Measurements from ENCODE around the gene RBMS1.
"Not testable (repeated sequence)": the region's sequence is repeated elsewhere in the genome, so short reads cannot be mapped to it uniquely, and the experiment has no call there.

Gene RBMS1

DNA sequence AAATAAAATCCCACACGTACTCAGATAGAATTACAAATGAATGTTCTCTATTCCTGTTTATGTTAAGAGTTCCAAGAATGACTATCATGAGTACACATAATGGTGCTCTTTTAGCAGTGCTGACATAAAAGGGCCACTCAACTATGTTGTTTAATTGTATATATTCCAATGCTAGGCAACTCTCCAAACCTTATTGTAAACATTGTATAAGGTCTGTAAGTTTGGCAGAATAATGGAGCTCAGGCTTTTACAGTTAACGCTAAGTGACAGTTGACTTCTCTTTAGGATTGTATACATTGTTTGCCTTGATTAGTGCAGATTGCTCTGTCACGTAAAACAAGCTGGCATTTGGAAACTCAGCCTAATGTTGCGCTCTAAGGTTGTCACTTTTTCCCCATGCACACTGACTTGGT, 20.8 kb downstream of the RBMS1 start:
- DNase-seq (ENCODE audit: low read depth in 1 of 2, low spot score in 1 of 2) = no peak

DNA sequence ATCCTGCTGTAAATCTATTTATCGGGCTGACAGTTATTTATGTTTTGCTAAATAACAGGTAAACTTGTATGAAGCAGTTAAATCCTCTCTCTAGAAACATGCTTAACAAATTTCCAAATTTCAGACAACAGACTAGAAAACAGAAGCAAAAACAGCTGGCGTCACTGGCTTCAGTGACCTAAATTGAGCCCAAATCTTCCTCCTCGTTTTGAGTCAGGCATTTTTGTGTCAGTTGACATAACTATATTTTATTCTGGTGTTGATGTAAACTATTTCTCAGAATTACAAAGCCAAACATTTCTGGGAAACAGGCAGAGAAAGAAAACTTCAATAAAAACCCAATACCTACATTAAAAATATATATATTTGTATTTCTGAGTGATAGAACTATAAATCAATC, 21.7 kb downstream of the RBMS1 start:
- no peak for DNase-seq (ENCODE audit: low read depth in 1 of 2, low spot score in 1 of 2)

DNA sequence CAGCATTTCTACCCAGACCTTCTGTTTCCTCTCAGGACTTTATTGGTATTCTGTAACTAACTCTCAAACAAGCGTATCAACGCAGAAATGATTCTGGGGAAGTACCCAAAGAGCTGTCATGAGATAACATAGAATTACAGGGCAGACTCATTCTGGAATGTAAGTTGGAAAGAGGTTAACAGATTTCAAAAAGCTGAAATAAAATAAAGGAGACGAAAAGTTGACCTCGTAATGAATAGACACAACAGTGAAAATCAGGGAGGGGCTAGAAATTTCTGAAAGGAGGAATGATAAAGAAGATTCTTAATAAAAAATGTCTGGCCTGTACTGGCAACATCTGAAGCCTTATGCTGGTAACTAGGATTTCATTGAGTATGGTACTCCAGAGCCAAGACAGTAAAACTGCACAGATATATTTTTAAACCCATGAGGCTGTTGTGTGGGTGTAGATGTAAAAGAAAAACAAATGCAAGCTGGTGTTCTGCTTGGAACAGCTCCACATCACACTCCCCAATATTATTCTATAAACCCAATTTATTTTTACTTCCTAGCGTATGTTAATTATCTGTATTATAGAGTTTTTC, 23.9 kb downstream of the RBMS1 start:
- DNase-seq (ENCODE audit: low read depth in 1 of 2, low spot score in 1 of 2) = no peak

DNA sequence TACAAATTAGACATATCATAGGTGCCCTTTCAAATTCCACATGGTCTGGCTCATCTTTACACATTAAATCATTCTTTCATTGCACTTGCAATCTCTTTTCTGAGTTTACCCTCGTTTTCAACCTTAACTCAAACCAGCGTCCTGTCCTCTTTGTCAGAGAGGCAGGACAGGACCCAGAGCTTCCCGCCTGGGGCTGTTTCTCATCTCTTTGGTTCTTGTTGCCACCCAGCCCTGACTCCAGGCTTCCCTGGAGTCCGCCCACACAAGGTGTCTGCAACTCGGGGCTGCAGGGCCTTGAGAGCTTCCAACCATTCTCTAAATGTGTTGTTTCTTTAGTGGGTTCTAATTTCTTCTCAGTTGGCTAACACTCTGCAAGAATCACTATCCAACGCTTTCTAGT, 24.4 kb downstream of the RBMS1 start:
- DNase-seq (ENCODE audit: low read depth in 1 of 2, low spot score in 1 of 2) = no peak

DNA sequence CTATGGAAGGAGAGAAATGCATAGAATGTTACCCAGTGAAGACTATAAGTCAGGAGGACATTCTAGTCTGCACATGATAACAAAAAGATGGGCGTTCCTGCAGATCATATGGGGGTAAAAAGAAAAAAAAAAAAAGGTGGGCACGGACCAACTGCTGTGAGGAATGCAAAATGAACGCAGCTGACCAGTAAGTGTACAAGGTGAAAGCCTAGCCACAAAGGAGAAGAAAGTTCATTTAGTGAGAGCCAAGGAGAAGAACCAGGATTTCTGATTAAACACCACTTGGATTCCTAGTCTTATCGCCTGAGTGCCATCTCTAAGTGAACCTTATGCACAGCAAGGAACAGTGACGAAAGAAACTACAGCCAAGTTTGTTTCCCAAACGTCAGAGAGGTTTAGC, 26.5 kb downstream of the RBMS1 start:
- DNase-seq (ENCODE audit: low read depth in 1 of 2, low spot score in 1 of 2) = no peak

DNA sequence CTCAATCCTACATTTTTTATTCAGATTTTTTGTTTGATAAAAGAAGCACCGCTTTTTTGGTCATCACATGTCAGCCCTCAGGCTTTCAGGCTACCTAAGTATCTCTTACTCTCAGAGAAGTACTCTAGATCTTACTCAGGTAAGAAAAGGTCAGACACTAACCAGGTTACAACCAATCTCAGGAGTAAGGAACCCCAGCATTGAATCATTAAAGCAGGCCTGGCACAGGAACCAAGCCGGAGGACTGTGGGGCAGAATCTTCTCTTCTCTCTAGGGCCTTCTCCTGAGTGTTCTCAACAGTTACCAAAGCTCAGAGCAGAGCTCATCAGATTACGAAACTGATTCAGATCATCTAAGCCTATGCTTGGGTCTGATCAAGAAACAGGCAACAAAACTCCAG, 28.2 kb downstream of the RBMS1 start:
- no peak for DNase-seq (ENCODE audit: low read depth in 1 of 2, low spot score in 1 of 2)

DNA sequence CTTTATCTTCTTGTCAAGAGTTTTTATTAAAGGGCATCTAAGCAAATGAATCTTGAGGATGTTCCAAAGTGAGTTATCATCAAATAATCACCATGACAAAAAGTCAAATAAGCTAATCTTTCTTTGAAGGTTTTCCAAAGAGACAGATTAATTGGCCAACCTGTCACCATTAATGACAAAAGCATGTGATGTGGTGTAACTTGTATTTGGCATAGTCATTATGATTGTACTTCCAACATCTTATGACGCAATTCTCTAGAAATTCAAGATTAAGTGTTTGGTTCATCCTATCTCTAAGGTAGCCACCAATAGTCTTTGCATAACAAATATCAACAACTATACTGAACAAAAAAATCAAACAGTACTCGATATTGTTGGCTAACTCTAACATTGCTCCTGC, 28.6 kb downstream of the RBMS1 start:
- DNase-seq (ENCODE audit: low read depth in 1 of 2, low spot score in 1 of 2) = no peak

DNA sequence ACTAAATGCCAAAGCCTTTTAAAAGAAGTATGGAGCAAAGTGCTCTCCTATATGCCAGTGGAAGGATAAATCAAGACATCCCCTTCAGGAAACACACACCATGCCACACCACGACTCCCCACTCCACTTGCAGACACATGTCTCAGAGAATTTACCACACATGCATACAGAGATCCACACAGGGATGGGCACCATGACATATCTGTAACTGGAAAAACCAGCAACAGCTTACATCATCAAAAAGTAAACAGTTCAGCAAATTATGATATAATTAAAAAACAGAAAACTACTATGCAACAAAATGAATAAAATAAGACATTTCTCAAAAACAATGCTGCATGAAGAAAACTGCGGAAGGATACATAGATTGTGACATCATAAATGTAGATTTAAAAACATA, 29.6 kb downstream of the RBMS1 start:
- no peak for DNase-seq (ENCODE audit: low read depth in 1 of 2, low spot score in 1 of 2)

DNA sequence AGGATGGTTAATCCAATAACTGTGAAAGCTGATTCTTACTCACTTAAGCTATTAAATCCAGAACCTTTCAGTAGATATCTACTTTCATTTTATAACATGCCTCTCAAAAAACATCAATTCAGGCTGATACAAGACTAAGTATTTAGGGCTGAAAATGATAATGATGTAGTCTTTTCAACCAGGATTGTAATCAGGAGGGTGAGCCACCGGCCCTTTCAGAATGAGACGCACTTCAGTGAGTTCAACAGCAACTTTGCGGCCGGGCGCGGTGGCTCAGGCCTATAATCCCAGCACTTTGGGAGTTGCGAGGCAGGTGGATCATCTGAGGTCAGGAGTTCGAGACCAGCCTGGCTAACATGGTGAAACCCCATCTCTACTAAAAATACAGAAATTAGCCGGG, 30.4 kb downstream of the RBMS1 start:
- no peak for DNase-seq (ENCODE audit: low read depth in 1 of 2, low spot score in 1 of 2)

DNA sequence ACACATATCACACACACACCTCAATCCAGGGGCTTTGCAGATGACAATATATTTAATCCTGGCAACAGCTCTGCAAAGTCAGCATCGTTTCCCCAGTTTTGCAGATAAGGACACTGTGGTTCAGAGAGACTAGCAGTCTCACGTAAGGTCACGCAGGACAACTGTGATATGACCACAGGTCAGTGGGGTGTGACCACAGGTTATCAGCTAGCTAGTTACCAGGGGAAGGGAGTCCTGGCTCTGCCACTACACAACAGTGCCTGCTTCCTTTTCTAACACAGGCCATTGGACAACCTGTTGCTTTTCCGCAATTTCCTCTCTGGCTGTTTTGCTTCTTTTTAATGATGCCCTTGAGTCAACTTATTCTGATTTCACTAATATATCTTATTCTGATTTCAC, 33.3 kb downstream of the RBMS1 start:
- no peak for DNase-seq (ENCODE audit: low read depth in 1 of 2, low spot score in 1 of 2)

DNA sequence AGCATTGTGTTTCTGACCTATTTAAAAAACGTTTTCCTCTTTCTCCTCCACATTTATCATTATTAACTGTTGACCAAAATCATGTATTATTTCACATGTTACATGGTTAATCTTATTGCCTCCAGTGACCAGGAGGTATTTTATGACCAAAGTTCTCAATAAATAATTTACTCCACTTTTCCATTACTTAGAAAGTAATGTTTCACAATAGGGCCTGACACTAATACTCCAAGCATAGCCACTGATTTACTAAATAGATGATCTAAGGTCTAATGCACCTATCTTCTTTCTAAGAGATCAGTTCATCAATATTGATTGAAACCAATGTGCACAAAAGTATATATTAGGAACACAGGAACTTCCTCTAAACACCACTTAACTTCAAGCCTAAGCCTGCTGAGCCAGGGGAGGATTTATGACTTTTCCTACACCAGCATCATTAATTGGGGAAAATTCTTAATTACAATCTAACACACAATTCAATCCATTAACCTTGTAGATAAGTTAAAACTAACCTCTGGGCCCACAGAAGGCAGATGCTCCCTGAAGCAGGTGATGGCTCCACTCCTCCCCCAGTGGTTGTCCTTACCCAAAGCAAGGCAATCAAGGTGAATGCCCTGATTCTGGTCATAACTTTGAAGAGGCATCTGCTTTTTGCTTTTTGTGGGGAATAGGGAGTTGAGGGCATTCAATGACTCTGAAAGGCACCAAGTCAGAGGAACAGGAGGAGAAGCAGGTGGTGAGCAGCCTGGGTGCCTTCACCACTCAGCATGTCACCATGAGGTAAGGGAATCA, 33.9 kb downstream of the RBMS1 start:
- DNase-seq (ENCODE audit: low read depth in 1 of 2, low spot score in 1 of 2) = no peak

DNA sequence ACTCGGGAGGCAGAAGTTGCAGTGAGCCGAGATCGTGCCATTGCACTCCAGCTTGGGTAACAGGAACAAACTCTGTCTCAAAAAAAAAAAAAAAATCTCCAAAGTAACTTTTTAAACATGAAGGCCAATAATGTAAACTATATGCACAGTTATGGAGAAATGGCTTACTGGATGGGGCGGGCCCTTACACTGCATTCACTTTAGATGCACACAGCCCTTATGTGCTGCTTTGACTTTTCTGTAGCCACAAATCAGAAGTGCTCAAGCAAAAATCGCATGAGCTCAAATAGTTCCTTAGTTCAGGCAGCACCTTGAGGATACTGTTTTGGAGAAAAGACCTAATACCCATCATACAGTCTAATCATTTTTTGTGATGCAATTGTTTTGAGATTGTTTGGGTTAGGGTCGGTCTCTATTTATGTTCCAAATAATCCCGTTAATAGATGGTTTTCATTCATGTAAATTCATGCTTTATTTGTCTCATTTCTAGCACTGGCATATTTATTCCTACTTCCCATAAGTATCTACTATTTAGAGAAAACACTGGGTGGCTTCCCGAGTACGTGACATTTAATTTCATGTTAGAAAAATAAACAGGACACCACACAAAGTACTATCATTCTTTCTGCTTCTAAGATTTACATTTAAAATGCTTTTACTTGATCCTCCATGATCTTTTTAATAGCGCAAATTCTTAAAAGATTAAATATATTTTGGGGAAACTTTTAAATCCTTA, 34.7 kb downstream of the RBMS1 start:
- no peak for DNase-seq (ENCODE audit: low read depth in 1 of 2, low spot score in 1 of 2)

DNA sequence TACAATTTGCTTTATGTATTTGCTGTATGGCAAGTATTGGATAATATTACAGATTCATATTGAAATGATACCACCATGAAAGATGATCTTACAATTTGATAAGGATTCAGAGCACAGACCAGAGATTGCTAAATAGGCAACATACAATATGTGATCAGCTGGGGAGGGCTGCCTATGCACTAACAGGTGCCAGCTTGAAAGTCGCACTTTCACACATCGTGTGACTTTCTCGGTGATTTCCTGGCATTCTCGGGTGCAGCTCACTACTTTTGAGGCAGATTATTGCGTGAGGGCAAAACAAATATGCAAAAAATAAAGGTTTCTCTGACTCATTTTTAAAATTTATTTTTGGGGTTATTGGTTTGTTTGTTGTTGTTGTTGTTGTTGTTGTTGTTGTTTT, 36.0 kb downstream of the RBMS1 start:
- no peak for DNase-seq (ENCODE audit: low read depth in 1 of 2, low spot score in 1 of 2)

DNA sequence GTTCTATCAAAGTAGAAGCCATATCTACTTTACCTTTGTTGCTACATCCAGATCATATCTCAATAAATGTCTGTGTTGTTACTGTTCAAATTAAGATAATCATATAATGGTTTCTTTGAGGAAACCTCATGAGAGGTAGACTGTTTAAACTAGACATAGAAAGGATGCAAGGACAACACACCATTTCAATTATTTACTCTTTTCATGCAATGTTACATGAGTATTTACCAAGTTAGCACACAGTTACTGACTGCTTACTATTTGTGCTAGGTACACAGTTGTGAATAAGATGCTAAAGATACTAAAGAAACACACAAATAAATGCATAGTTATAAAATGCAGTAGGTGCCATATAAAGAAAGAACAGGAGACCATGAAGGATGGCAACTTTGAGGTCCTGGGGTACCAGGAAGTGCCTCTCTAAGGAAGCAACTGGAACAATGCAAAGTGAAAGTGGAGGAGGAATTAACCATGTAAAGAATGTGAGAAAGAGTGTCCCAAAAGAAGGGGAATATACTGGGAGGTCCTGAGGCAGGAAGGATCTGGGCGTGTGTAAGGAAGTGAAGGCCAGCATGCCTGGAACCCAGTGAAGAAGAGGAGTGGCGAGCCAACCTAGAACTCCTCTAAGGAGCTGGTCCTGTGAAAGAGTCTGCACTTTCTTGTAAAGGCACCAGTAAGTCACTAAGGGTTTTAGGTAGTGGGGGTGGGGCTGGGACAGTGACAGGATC, 39.4 kb downstream of the RBMS1 start:
- no peak for DNase-seq (ENCODE audit: low read depth in 1 of 2, low spot score in 1 of 2)

DNA sequence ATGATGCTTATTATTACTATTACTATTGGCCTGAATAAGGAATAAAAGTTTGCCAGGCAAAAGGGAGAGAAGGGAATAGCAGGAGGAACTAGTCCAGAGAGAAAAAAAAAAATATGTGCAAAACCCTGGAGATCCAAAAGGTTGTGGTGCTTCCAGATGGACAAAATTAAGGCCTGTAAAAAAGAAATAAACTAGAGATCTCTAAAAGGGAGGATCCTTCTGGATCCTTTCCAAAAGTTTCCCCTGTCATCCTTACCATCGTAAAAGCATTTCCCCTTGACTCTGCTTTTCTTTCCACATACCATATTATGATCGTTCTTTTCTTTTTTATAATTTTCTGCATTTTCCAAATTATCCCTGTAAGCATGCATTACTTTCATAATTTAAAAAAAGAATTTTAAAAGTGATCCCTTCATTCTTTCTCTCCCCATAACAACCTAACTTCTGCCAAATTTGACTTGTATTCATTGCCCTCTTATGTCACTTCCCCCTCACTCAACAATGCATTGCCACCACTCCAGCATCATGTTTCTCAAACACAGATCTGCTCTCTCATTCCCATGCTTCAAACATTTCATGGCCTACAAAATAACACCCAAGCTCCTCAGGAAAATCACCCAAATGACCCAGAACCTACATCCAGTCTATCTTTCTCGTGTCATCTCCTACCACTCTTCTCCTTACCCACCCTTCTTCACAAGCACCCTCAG, 40.3 kb downstream of the RBMS1 start:
- DNase-seq (ENCODE audit: low read depth in 1 of 2, low spot score in 1 of 2) = no peak

DNA sequence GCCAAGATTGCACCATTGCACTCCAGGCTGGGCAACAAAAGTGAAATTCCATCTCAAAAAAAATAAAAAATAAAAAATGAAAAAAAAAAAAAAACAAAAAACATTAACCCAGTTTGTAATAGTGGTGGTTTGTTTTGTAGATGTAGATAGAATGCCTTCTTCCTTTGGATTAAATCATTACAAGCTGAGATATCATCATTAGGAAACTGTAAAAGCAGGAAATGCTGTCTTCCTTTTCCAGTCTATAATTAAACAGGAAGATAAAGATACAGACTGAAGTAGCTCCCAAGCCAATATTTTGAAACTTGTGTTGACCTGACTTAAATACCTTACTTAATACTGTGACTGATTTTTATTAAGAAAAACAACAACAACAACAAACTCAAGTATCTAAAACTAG, 43.1 kb downstream of the RBMS1 start:
- DNase-seq (ENCODE audit: low read depth in 1 of 2, low spot score in 1 of 2) = no peak

DNA sequence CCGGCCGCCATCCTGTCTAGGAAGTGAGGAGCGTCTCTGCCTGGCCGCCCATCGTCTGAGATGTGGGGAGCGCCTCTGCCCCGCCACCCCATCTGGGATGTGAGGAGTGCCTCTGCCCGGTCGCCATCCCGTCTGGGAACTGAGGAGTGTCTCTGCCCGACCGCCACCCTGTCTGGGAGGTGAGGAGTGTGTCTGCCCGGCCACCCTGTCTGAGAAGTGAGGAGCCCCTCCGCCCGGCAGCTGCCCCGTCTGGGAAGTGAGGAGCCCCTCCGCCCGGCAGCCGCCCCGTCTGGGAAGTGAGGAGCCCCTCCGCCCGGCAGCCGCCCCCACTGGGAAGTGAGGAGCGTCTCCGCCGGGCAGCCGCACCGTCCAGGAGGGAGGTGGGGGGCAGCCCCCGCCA, 44.8 kb downstream of the RBMS1 start:
- not testable (repeated sequence) for DNase-seq (ENCODE audit: low read depth in 1 of 2, low spot score in 1 of 2)

DNA sequence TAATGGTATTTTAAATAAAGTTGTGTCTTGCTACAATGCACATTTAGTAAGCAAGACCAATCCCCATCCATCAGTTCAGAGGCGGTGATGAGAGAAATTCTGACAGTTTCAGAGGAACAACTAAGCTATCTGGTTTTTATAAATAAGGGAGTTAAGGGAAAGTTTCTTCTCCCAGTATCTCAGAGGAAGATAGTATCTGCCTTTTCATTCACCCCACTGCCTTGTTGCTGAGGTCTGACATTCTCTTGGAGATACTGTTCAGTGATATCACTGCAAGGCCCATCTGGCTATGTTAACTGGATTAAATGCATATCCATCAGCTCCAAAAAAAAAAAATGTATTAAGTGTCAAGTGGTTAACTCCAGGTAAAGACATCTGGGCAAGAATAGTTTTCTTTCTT, 47.9 kb downstream of the RBMS1 start:
- DNase-seq (ENCODE audit: low read depth in 1 of 2, low spot score in 1 of 2) = no peak

DNA sequence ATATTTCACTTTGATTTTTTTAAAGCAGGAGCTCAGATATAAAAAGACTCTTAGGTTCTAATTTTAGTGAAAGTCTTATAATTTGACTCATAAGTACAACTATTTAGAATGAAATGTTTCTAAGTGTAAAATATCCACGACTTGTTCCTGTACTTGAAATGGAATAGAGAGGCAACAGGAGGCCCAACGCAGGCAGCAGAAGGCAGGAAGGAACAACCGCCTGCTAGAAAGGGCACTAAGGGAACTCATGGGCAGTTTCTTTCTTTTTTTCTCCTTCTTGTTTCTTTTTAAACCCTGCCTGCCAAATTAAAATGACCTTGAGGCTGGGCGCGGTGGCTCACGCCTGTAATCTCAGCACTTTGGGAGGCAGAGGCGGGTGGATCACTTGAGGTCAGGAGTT, 51.0 kb downstream of the RBMS1 start:
- no peak for DNase-seq (ENCODE audit: low read depth in 1 of 2, low spot score in 1 of 2)

DNA sequence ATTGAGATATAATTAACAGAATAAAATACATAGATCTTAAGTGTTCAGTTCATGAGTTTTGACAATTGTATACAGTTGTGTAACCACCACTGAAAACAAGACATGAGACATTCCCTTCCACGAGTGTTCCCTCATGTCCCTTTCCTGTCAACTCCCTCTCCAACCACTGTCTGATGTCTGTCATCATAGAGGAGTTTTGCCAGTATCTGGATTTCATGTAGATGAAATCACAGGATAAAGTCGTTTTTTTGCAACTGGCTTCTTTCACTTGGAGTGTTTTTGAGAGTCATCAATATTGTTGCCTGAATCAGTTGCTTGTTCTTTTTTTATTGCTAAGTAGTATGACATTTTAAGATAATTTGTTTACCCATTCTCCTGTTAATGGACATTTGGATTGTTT, 52.7 kb downstream of the RBMS1 start:
- DNase-seq (ENCODE audit: low read depth in 1 of 2, low spot score in 1 of 2) = no peak

DNA sequence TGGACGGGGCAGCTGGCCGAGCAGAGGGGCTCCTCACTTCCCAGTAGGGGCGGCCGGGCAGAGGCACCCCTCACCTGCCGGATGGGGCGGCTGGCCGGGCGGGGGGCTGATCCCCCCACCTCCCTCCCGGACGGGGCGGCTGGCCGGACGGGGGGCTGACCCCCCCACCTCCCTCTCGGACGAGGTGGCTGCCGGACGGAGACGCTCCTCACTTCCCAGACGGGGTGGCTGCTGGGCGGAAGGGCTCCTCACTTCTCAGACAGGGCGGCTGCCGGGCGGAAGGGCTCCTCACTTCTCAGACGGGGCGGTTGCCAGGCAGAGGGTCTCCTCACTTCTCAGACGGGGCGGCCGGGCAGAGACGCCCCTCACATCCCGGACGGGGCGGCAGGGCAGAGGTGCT, 54.6 kb downstream of the RBMS1 start:
- not testable (repeated sequence) for DNase-seq (ENCODE audit: low read depth in 1 of 2, low spot score in 1 of 2)

All from stimulated activated CD4-positive, alpha-beta T cell treated with anti-CD3 and anti-CD28 coated beads, Interleukin-15, amount 100 ng/mL, for 1 hour (primary cell).